ENCODE results near the gene MIA3. TPM values are rescaled to one million over a fixed set of nuclear protein-coding genes. Genes with fewer than 3 reads are reported as not detected.
A peak's percentile ranks its signal among the peaks of the same experiment; 100 is the strongest.

Gene MIA3
- total and polyA plus RNA-seq, 2 donors from 2014 or later = 19.1 to 51.5 TPM

DNA sequence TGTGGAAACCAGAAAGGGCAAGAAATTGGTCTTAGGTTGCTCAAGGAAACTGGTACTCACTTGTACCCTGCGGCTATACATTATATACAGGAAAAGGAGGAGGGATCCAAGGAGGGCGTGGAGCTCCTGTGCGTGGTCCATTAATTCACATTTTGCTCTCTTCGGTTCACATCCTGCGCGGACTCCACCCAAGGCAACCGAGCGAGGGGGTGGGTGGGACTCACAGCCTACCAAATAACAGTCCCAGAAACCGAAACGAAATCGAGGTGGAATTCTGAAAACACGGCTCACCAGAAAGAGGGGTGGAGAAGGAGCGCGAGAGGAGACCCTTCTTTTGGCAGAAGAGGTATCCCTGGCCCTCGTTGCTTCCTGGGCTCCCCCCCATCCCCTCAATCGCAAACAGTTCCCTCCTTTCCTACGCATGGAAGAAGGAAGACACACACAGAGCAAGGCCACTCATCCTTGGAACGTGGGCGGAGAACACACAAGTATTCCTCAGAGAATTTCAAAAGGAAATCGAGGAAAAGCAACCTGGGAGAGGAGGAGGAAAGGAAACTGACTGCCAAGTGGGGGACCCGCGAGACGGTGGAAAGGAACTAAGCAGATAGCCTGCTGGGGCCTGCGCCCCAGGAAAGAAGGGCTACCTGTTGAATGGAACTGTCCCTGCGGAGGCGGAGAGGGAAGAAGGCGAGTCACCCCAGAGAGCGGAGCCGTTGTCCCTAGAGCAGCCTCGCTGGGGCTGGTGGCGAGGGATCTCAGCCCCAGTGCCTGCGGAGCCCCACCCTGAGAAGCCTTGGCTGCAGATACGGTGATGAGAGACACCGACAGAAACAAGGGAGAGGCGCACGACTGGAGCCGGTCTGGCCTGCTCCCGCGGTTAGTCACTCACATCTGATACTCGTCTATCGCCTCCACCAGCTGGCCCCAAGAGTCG, 93.7 kb downstream of the MIA3 start:
- Histone ChIP-seq H3K27ac (ENCODE audit: low read depth in 2 of 2, low read length in 2 of 2) (peak overlapping the region; percentile 84 to 94), H3K9me3 (ENCODE audit: control insufficient read depth in 2 of 3, insufficient read depth in 1 of 3, low read length in 3 of 3) (no peaks in the 10 kb centered on the region), H3K36me3 (ENCODE audit: control insufficient read depth in 2 of 3, insufficient read depth in 3 of 3, low read length in 3 of 3) (peaks cover 0 to 2% (median 0%) of the 10 kb centered on the region in 3 donors), H3K4me3 (ENCODE audit: low read length in 3 of 3) (peak overlapping the region; percentile 91 to 97 (median 92)), H3K9ac (ENCODE audit: low read length in 3 of 3) (peak overlapping the region; percentile 90 to 97 (median 91)), H3K27me3 (ENCODE audit: control insufficient read depth, insufficient read depth, low read length) (no peaks in the 10 kb centered on the region), H3K4me1 (ENCODE audit: control insufficient read depth in 2 of 3, insufficient read depth in 2 of 3, low read depth in 1 of 3, low read length in 3 of 3) (peaks cover 0 to 3% (median 2%) of the 10 kb centered on the region in 3 donors)
- no peak for FAIRE-seq
- DNase-seq = peak; percentile 71 to 87 (median 83)
- intact Hi-C loops (cut with DNase I) = no loop called here
- TF ChIP-seq, protein P1, sequence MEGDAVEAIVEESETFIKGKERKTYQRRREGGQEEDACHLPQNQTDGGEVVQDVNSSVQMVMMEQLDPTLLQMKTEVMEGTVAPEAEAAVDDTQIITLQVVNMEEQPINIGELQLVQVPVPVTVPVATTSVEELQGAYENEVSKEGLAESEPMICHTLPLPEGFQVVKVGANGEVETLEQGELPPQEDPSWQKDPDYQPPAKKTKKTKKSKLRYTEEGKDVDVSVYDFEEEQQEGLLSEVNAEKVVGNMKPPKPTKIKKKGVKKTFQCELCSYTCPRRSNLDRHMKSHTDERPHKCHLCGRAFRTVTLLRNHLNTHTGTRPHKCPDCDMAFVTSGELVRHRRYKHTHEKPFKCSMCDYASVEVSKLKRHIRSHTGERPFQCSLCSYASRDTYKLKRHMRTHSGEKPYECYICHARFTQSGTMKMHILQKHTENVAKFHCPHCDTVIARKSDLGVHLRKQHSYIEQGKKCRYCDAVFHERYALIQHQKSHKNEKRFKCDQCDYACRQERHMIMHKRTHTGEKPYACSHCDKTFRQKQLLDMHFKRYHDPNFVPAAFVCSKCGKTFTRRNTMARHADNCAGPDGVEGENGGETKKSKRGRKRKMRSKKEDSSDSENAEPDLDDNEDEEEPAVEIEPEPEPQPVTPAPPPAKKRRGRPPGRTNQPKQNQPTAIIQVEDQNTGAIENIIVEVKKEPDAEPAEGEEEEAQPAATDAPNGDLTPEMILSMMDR (IDR thresholded peaks at IDR 0.05; ENCODE audit: borderline replicate concordance, extremely low read depth, insufficient read depth) = no peak

DNA sequence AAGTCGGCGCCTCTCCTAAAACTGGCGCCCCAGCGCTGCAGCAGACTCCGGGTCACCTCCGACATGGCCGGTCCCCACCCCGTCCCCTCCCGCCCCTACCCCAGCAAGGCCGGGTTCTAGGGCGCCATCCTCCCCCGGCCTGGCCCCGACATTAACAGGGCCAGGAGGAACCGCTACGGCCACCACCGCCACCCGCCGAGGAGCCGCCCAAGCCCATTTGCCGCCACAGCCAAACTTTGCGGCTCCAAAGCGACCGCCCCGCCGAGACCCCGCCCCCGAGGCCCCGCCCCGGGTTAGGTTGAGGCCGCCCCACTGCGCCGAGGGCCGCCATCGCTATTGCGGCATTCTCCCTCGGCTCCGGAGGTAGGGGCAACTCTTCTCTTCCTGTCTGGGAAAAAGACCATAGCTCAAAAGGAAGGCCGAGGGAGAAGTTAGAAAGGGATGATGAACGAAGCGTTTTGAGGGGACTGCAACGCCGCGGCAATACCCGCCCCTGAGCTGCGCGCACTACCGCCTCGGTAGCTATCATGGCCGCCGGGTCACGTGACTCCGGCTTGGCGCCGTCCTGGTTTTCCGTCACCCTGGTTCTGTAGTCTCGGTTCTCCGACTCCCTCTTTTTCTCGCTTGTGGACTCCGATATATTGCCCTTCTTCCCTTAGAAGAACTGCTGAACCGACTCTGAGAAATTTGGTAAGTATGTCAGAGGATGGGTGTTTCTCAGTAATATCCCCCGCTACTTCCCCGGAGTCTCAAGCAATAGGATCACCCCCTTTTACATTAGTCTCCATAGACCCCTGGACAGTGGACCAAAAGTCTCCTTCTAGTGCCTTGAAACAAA, 94.6 kb downstream of the MIA3 start, which contains the start of the genes AIDA and BROX:
Gene AIDA, minus strand, starts transcription at position 239 of the 838 bp plus-strand sequence. Its CDS starts 174 bp downstream, at position 65.
Gene BROX, plus strand, starts transcription at position 312 of the 838 bp plus-strand sequence. CDS start 3,136 bp downstream, outside the sequence.
- Histone ChIP-seq H3K9ac (ENCODE audit: low read length in 3 of 3) (peak within 1 kb of the TSS; percentile 91 to 99 (median 97)), H3K4me3 (ENCODE audit: low read length in 3 of 3) (peak within 1 kb of the TSS; percentile 91 to 100 (median 97)), H3K36me3 (ENCODE audit: control insufficient read depth in 2 of 3, insufficient read depth in 3 of 3, low read length in 3 of 3) (peaks cover 0 to 4% (median 0%) of the 10 kb centered on the region in 3 donors), H3K27me3 (ENCODE audit: control insufficient read depth, insufficient read depth, low read length) (no peaks in the 10 kb centered on the region), H3K27ac (ENCODE audit: low read depth in 2 of 2, low read length in 2 of 2) (peak within 1 kb of the TSS; percentile 98 to 99), H3K4me1 (ENCODE audit: control insufficient read depth in 2 of 3, insufficient read depth in 2 of 3, low read depth in 1 of 3, low read length in 3 of 3) (peaks cover 0 to 3% (median 2%) of the 10 kb centered on the region in 3 donors), H3K9me3 (ENCODE audit: control insufficient read depth in 2 of 3, insufficient read depth in 1 of 3, low read length in 3 of 3) (no peaks in the 10 kb centered on the region)
- FAIRE-seq (no peak), DNase-seq (peak; percentile 95 to 98 (median 95))
- intact Hi-C loops (cut with DNase I) = no loop called here
- TF ChIP-seq, protein P1 (IDR thresholded peaks at IDR 0.05; ENCODE audit: borderline replicate concordance, extremely low read depth, insufficient read depth) = no peak

DNA sequence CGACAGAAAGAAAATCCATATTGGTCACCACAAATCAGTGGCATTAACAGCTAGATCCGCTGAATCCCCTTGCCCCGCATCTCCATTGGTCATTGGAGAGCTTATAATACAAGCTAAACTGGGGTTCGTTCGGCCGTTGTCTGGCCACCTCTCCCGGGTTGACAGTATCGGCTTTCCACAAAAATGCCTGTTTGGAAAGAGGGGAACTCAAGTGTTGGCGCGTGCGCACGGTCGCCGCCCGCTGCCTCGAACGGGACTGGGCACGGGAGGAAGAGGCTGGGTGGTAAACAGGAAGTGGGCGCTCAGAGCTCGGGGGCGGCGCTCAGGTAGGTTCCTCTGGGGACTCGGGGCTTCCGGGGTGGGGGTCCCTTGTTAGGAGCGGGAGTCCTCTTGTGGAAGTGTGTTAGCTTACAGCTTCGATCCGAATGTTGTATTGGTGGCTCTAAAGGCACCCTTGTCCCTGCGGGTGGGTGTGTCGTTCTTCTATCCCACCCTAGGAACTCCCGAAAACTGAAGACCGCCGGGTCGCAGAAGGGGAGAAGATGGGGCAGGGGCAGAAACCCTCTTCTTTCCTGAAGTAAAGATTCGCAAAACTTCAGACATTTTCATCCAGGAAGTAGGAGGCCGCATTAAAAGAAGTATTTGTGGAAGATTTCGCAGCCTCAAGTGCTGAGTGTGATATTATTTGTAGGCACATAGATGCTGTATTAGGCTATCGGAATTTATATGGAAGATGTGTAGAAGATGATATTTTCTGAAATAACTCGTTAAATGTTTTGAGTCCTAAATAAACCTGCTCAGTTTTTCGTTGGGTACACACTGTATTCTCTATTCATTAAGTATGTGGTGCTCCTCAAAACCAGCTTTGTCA, 95.4 kb downstream of the MIA3 start:
- H3K27ac ChIP-seq (ENCODE audit: low read depth in 2 of 2, low read length in 2 of 2) = peak overlapping the region; percentile 98 to 99
- peak overlapping the region; percentile 91 to 100 (median 97) for H3K4me3 ChIP-seq (ENCODE audit: low read length in 3 of 3)
- H3K9me3 ChIP-seq (ENCODE audit: control insufficient read depth in 2 of 3, insufficient read depth in 1 of 3, low read length in 3 of 3) = no peaks in the 10 kb centered on the region
- TF ChIP-seq, protein P1 (IDR thresholded peaks at IDR 0.05; ENCODE audit: borderline replicate concordance, extremely low read depth, insufficient read depth) = no peak
- DNase-seq (peak; percentile 95 to 99 (median 98)), FAIRE-seq (no peak)
- intact Hi-C loops (cut with DNase I) = no loop called here
- peaks cover 0 to 4% (median 2%) of the 10 kb centered on the region in 3 donors for H3K36me3 ChIP-seq (ENCODE audit: control insufficient read depth in 2 of 3, insufficient read depth in 3 of 3, low read length in 3 of 3)
- H3K4me1 ChIP-seq (ENCODE audit: control insufficient read depth in 2 of 3, insufficient read depth in 2 of 3, low read depth in 1 of 3, low read length in 3 of 3) = peaks cover 0 to 3% (median 2%) of the 10 kb centered on the region in 3 donors
- H3K9ac ChIP-seq (ENCODE audit: low read length in 3 of 3) = peak overlapping the region; percentile 81 to 99 (median 89)
- H3K27me3 ChIP-seq (ENCODE audit: control insufficient read depth, insufficient read depth, low read length) = no peaks in the 10 kb centered on the region

Data from kidney (tissue), 14 donors.